ENCODE measurements around the gene MSANTD7.

MSANTD7 gene

DNA sequence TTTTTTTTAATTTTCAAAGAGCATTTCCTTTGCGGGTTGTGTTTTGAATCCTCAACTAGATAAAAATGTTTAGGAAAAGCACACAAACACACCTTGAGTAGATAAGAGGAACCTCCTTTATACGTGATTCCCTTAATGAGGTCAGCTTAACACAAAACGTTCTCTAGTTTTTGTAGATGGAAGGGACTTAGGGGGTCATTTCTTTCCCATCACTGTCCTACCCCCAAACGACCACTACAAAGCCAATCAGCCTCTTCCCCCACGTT is 41.8 kb downstream of the MSANTD7 start:
- no peak for DNase-seq

GRCh38 chr10:14880229-14880628 is 42.1 kb downstream of the MSANTD7 start:
- DNase-seq: no peak

DNA sequence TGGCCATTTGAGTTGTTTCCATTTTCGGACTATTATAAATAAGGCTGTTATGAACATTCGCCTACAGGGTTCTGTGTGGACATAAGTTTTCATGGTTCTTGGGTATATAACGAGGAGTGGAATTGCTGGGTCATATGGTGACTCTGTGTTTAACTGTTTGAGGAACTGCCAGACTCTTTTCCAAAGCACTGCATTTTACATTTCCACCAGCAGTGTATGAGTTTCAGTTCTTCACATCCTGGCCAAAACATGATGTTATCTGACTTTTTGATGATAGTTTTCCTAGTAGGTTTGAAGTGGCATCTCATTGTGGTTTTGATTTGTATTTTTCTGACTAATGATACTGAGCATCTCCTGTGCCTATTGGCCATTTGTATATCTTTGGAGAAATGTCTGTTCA is 46.0 kb downstream of the MSANTD7 start:
- no peak for DNase-seq

Measured in nucleus accumbens (tissue), 56 donors.